GM23338 (cell line): ENCODE data around the gene TAP1.

ENCODE experiments used
- CTCF ChIP-seq, 2 experiments: fragments of 200-600 bp in 1 of 2; sonication (generic) in 1 of 2; conservative IDR thresholded peaks; 2 replicates each; pipeline versions ENCODE4 v1.5.1 to v1.6.1; 2016 to 2017; ENCODE audit warnings: antibody characterized with exemption in 2 of 2, low read depth in 2 of 2, mild to moderate bottlenecking in 2 of 2, moderate library complexity in 1 of 2
- EZH2 ChIP-seq: fragments of 200-600 bp; sonication (generic); IDR thresholded peaks from one replicate; pipeline ENCODE4 v1.8.0; 2017; ENCODE audit warnings: antibody characterized with exemption, mild to moderate bottlenecking, low read depth; ENCODE audit not compliant: unreplicated experiment
- EZH2phosphoT487 ChIP-seq: fragments of 200-600 bp; sonication (generic); IDR thresholded peaks from one replicate; pipeline ENCODE4 v1.8.1; 2018; ENCODE audit warnings: antibody characterized with exemption; ENCODE audit not compliant: unreplicated experiment
- POLR2AphosphoS5 ChIP-seq: IDR thresholded peaks from 2 replicates; pipeline ENCODE4 v1.6.1; 2016; ENCODE audit warnings: antibody characterized with exemption, low read depth
- REST ChIP-seq: IDR thresholded peaks from one replicate; pipeline ENCODE4 v1.6.1; 2018; ENCODE audit warnings: antibody characterized with exemption; ENCODE audit not compliant: unreplicated experiment
- ZNF114 ChIP-seq: fragments of 250-450 bp; sonication (Bioruptor Pico); IDR thresholded peaks from 2 replicates; pipeline ENCODE4 v1.5.0; 2020; ENCODE audit warnings: mild to moderate bottlenecking, moderate library complexity

GRCh38 chr6:32876603-32877002 is 23.1 kb upstream of the TAP1 start:
- no peak for TF ChIP-seq CTCF (conservative IDR thresholded peaks at IDR 0.05; ENCODE audit: low read depth in 2 of 2)
- TF ChIP-seq EZH2phosphoT487 = no peak
- TF ChIP-seq REST = no peak
- TF ChIP-seq EZH2 = no peak
- TF ChIP-seq POLR2AphosphoS5 = no peak
- TF ChIP-seq ZNF114 (CRISPR knock-in tag) = no peak
